ENCODE measurements around the gene EPG5. TPM values are rescaled to one million over a fixed set of nuclear protein-coding genes. Genes with fewer than 3 reads are reported as not detected.

EPG5 gene
- total and polyA plus RNA-seq, 3 experiments from 2014 or later = 4.0 to 18.1 (median 17.7) TPM

DNA sequence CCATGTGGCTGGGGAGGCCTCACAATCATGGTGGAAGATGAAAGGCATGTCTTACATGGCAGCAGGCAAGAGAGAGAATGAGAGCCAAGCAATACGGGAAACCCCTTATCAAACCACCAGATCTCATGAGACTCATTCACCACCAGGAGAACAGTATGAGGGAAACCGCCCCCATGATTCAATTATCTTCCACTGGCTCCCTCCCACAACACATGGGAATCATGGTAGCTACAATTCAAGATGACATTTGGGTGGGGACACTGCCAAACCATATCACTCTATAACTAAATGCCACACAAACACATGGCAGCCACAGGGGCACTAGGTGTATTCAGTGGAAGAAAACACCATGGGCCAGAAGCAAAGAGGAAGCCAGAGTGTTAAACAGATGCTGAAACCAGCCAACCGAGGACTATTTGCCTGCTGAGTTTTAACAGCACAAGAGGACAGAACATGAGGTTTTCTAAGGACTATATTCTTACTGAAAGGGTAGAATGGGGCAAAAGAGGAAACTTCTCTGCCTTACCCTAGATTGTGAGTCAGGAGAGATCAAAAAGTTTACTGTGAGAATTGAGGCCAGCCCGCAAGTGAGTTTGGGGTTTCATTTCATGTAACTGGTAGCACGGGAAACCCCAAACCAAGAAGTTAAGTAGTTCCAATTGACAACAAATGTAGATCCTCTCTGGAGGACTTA, 92.5 kb downstream of the EPG5 start:
- no peak overlapping the region for H3K27ac ChIP-seq (ENCODE audit: low read depth, low read length)
- no peaks in the 10 kb centered on the region for H3K9me3 ChIP-seq (ENCODE audit: low read length)
- no peak overlapping the region for H3K4me3 ChIP-seq (ENCODE audit: low read length)
- CTCF ChIA-PET = no interaction called here
- H3K27me3 Mint-ChIP-seq = no peaks in the 10 kb centered on the region
- peak overlapping the region in 6 of 7 donors; percentile 13 to 78 (median 46) for H3K4me3 Mint-ChIP-seq
- H3K27ac Mint-ChIP-seq = peak overlapping the region; percentile 24 to 87 (median 81)
- peaks cover 21% of the 10 kb centered on the region for H3K4me1 ChIP-seq (ENCODE audit: insufficient read depth, low read length)
- no peaks in the 10 kb centered on the region for H3K27me3 ChIP-seq (ENCODE audit: insufficient read depth, low read length, poor library complexity, severe bottlenecking)
- peaks cover 25 to 34% (median 32%) of the 10 kb centered on the region in 3 donors for H3K4me1 Mint-ChIP-seq
- H3K9me3 Mint-ChIP-seq = peaks cover 0 to 4% (median 0%) of the 10 kb centered on the region in 5 donors
- POLR2A ChIA-PET = no interaction called here
- H3K36me3 Mint-ChIP-seq = peaks cover 24 to 71% (median 32%) of the 10 kb centered on the region in 3 donors
- peak; percentile 20 to 69 (median 39) for DNase-seq
- peaks cover 13% of the 10 kb centered on the region for H3K36me3 ChIP-seq (ENCODE audit: insufficient read depth, low read length)

- no peaks in the 10 kb centered on the region for H3K27me3 Mint-ChIP-seq
- H3K27ac Mint-ChIP-seq = peak overlapping the region in 4 of 8 donors; percentile 4 to 30 (median 13)
- H3K4me3 Mint-ChIP-seq = no peak overlapping the region
- Histone ChIP-seq H3K4me1 (ENCODE audit: insufficient read depth, low read length) (peaks cover 21% of the 10 kb centered on the region), H3K4me3 (ENCODE audit: low read length) (no peak overlapping the region), H3K36me3 (ENCODE audit: insufficient read depth, low read length) (peaks cover 23% of the 10 kb centered on the region), H3K9me3 (ENCODE audit: low read length) (no peaks in the 10 kb centered on the region), H3K27me3 (ENCODE audit: insufficient read depth, low read length, poor library complexity, severe bottlenecking) (no peaks in the 10 kb centered on the region), H3K27ac (ENCODE audit: low read depth, low read length) (no peak overlapping the region)
- peaks cover 24 to 33% (median 29%) of the 10 kb centered on the region in 3 donors for H3K4me1 Mint-ChIP-seq
- DNase-seq = no peak
- peaks cover 0 to 4% (median 0%) of the 10 kb centered on the region in 5 donors for H3K9me3 Mint-ChIP-seq
- POLR2A ChIA-PET = no interaction called here
- peaks cover 28 to 74% (median 42%) of the 10 kb centered on the region in 3 donors for H3K36me3 Mint-ChIP-seq
- CTCF ChIA-PET = interaction anchor here (2.5 kb wide), 1 partner anchor 8 kb away, joined by 16 read pairs; no protein-coding TSS in a partner anchor
These were observed 95.6 kb downstream of the EPG5 start for GRCh38 chr18:45871431-45872084.

DNA sequence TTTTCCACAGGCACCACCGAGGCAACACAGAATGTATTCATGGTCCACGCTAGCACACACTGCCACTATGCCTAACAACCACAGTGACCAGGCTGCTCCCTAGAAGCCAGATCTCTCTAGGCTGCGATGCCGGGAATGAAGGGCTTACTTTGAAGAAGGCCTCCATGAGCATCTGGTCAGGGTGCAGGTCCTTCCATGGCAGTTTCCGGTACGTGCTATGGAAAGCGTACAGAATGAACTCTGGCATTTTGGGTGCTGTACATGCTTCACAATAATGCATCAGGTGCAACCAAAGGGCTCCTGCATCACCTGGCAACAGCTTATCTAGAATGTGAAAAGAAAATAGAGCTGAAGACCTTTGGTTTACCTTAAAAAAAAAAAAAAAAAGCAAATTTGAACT, 96.7 kb downstream of the EPG5 start:
- POLR2A ChIA-PET = interaction anchor here (0.6 kb wide), 1 partner anchor 252 kb away, joined by 5 read pairs; no protein-coding TSS in a partner anchor

DNA sequence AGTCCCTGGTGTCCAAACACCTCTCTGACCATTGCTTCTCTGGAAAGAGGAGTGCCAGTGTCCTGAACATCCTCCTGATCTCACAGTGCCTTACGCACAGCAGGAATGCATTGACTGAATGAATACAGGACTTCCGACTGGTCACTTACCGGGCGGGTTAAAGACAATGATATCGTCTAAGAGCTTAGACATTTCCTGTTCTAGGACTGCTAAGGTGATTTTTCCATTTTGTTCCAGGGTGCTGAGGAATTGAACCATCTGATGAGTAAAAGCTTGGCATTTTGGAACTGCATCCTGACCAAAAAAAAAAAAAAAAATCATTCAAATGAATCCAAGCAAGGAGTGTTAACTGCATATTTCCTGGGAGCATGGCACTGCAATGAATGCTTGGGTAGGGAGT, 101.7 kb downstream of the EPG5 start:
- H3K27me3 Mint-ChIP-seq = no peaks in the 10 kb centered on the region
- DNase-seq = no peak
- no peak overlapping the region for H3K4me3 Mint-ChIP-seq
- H3K4me1 ChIP-seq (ENCODE audit: insufficient read depth, low read length) = no peaks in the 10 kb centered on the region
- H3K9me3 Mint-ChIP-seq = no peaks in the 10 kb centered on the region
- no peaks in the 10 kb centered on the region for H3K4me1 Mint-ChIP-seq
- ChIA-PET POLR2A (interaction anchor here (0.7 kb wide), 1 partner anchor 236 kb away, joined by 4 read pairs; no protein-coding TSS in a partner anchor), CTCF (no interaction called here)
- no peaks in the 10 kb centered on the region for H3K27me3 ChIP-seq (ENCODE audit: insufficient read depth, low read length, poor library complexity, severe bottlenecking)
- H3K9me3 ChIP-seq (ENCODE audit: low read length) = no peaks in the 10 kb centered on the region
- no peak overlapping the region for H3K27ac Mint-ChIP-seq
- no peak overlapping the region for H3K4me3 ChIP-seq (ENCODE audit: low read length)
- peaks cover 53% of the 10 kb centered on the region for H3K36me3 ChIP-seq (ENCODE audit: insufficient read depth, low read length)
- H3K36me3 Mint-ChIP-seq = peaks cover 35 to 86% (median 37%) of the 10 kb centered on the region in 3 donors
- no peak overlapping the region for H3K27ac ChIP-seq (ENCODE audit: low read depth, low read length)

More for the DNA sequence above, 96.7 kb downstream of the EPG5 start:
- Mint-ChIP-seq H3K27ac (peak overlapping the region in 1 of 8 donors; percentile 37), H3K4me3 (no peak overlapping the region), H3K9me3 (peaks cover 0 to 4% (median 0%) of the 10 kb centered on the region in 5 donors), H3K4me1 (peaks cover 23 to 28% (median 27%) of the 10 kb centered on the region in 3 donors), H3K27me3 (no peaks in the 10 kb centered on the region), H3K36me3 (peaks cover 33 to 79% (median 48%) of the 10 kb centered on the region in 3 donors)
- H3K4me1 ChIP-seq (ENCODE audit: insufficient read depth, low read length) = peaks cover 20% of the 10 kb centered on the region
- H3K27ac ChIP-seq (ENCODE audit: low read depth, low read length) = no peak overlapping the region
- H3K9me3 ChIP-seq (ENCODE audit: low read length) = no peaks in the 10 kb centered on the region
- CTCF ChIA-PET = interaction anchor here (1.3 to 2.5 kb wide), 2 partner anchors 9 to 36 kb away, joined by 3 to 16 read pairs; no protein-coding TSS in a partner anchor
- H3K27me3 ChIP-seq (ENCODE audit: insufficient read depth, low read length, poor library complexity, severe bottlenecking) = no peaks in the 10 kb centered on the region
- H3K36me3 ChIP-seq (ENCODE audit: insufficient read depth, low read length) = peaks cover 31% of the 10 kb centered on the region
- no peak overlapping the region for H3K4me3 ChIP-seq (ENCODE audit: low read length)
- DNase-seq = no peak

DNA sequence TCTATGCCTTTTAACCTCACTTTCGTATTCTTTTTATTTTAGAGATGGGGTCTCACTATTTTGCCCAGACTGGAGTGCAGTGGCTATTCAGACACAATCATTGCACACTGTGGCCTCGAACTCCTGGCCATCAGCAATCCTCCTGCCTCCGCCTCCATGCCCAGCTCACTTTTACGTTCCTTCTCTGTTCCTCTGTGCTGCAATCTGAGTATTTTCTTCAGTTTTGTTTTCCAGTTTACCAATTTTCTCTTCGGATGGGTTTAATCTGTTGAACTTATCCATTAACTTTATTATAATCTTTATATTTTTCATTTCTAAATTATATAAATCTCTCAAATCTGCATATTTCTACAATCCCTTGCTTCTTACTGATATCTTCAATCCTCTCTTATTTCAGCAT, 103.0 kb downstream of the EPG5 start:
- no peak overlapping the region for H3K27ac ChIP-seq (ENCODE audit: low read depth, low read length)
- CTCF ChIA-PET = interaction anchor here (0.7 kb wide), 1 partner anchor 10 kb away, joined by 3 read pairs; no protein-coding TSS in a partner anchor
- no peaks in the 10 kb centered on the region for H3K4me1 ChIP-seq (ENCODE audit: insufficient read depth, low read length)
- H3K9me3 ChIP-seq (ENCODE audit: low read length) = no peaks in the 10 kb centered on the region
- no peaks in the 10 kb centered on the region for H3K9me3 Mint-ChIP-seq
- no peaks in the 10 kb centered on the region for H3K4me1 Mint-ChIP-seq
- H3K36me3 ChIP-seq (ENCODE audit: insufficient read depth, low read length) = peaks cover 66% of the 10 kb centered on the region
- H3K27me3 Mint-ChIP-seq = no peaks in the 10 kb centered on the region
- peaks cover 30 to 86% (median 33%) of the 10 kb centered on the region in 3 donors for H3K36me3 Mint-ChIP-seq
- H3K27ac Mint-ChIP-seq = peak overlapping the region in 1 of 8 donors; percentile 30
- POLR2A ChIA-PET = no interaction called here
- H3K4me3 Mint-ChIP-seq = no peak overlapping the region
- H3K4me3 ChIP-seq (ENCODE audit: low read length) = no peak overlapping the region
- DNase-seq = no peak
- H3K27me3 ChIP-seq (ENCODE audit: insufficient read depth, low read length, poor library complexity, severe bottlenecking) = no peaks in the 10 kb centered on the region

DNA sequence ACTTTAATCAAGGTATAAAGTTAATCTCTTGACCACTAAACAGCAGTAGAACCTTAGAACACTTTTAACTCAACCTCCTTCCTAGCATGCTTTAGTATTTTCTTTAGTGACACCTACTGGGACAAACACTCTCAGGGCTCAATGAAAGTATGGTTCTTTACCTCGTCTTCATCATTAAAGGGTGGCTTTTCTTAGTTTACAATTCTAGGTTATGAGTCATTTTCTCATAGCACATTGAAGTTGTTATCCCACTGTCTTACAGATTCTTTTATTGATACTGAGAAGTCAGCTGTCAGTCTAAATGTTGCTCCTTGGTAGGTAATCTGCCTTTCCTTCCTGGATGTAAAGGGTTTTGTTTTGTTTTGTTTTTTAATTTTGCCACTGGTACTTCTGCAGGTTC, 103.7 kb downstream of the EPG5 start:
- no peaks in the 10 kb centered on the region for H3K4me1 Mint-ChIP-seq
- DNase-seq = no peak
- Histone ChIP-seq H3K36me3 (ENCODE audit: insufficient read depth, low read length) (peaks cover 71% of the 10 kb centered on the region), H3K27me3 (ENCODE audit: insufficient read depth, low read length, poor library complexity, severe bottlenecking) (no peaks in the 10 kb centered on the region), H3K9me3 (ENCODE audit: low read length) (no peaks in the 10 kb centered on the region), H3K4me1 (ENCODE audit: insufficient read depth, low read length) (no peaks in the 10 kb centered on the region), H3K27ac (ENCODE audit: low read depth, low read length) (no peak overlapping the region), H3K4me3 (ENCODE audit: low read length) (no peak overlapping the region)
- peaks cover 30 to 92% (median 36%) of the 10 kb centered on the region in 3 donors for H3K36me3 Mint-ChIP-seq
- H3K9me3 Mint-ChIP-seq = no peaks in the 10 kb centered on the region
- H3K4me3 Mint-ChIP-seq = no peak overlapping the region
- H3K27me3 Mint-ChIP-seq = no peaks in the 10 kb centered on the region
- CTCF ChIA-PET = no interaction called here
- POLR2A ChIA-PET = no interaction called here
- H3K27ac Mint-ChIP-seq = peak overlapping the region in 3 of 8 donors; percentile 47 to 54 (median 52)

- no peak overlapping the region for H3K4me3 ChIP-seq (ENCODE audit: low read length)
- H3K27ac ChIP-seq (ENCODE audit: low read depth, low read length) = no peak overlapping the region
- Mint-ChIP-seq H3K4me3 (no peak overlapping the region), H3K9me3 (no peaks in the 10 kb centered on the region), H3K4me1 (no peaks in the 10 kb centered on the region), H3K27ac (peak overlapping the region in 2 of 8 donors; percentile 15 to 24), H3K36me3 (peaks cover 26 to 93% (median 41%) of the 10 kb centered on the region in 3 donors), H3K27me3 (no peaks in the 10 kb centered on the region)
- H3K36me3 ChIP-seq (ENCODE audit: insufficient read depth, low read length) = peaks cover 68% of the 10 kb centered on the region
- no peaks in the 10 kb centered on the region for H3K4me1 ChIP-seq (ENCODE audit: insufficient read depth, low read length)
- ChIA-PET POLR2A (no interaction called here), CTCF (interaction anchor here (1.6 kb wide), 1 partner anchor 18 kb away, joined by 5 read pairs; no protein-coding TSS in a partner anchor)
- H3K27me3 ChIP-seq (ENCODE audit: insufficient read depth, low read length, poor library complexity, severe bottlenecking) = no peaks in the 10 kb centered on the region
- no peaks in the 10 kb centered on the region for H3K9me3 ChIP-seq (ENCODE audit: low read length)
- DNase-seq = no peak
These were observed 105.2 kb downstream of the EPG5 start for GRCh38 chr18:45861926-45862325.

DNA sequence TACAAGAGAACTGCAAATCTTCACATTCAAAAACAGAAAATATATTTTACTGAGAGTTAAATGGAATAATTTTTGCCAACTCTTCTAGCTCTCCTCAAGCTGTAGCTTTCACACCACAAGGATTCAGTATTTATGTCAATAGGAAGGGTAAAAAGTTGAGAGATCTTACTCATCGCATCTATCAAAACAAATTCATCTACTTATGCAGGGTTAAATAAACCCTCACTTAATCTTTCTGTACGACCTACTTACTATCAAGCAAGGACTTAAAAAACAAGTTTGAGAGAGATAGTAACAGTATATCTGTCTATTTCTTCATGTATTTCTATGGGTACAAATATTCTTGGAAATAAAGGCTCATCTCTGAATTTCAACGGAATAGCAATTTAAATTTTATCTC, 106.2 kb downstream of the EPG5 start:
- H3K4me3 Mint-ChIP-seq = no peak overlapping the region
- POLR2A ChIA-PET = no interaction called here
- Histone ChIP-seq H3K4me1 (ENCODE audit: insufficient read depth, low read length) (no peaks in the 10 kb centered on the region), H3K27me3 (ENCODE audit: insufficient read depth, low read length, poor library complexity, severe bottlenecking) (no peaks in the 10 kb centered on the region), H3K36me3 (ENCODE audit: insufficient read depth, low read length) (peaks cover 64% of the 10 kb centered on the region), H3K4me3 (ENCODE audit: low read length) (no peak overlapping the region), H3K9me3 (ENCODE audit: low read length) (no peaks in the 10 kb centered on the region), H3K27ac (ENCODE audit: low read depth, low read length) (no peak overlapping the region)
- peak overlapping the region in 2 of 8 donors; percentile 59 to 69 for H3K27ac Mint-ChIP-seq
- H3K4me1 Mint-ChIP-seq = peaks cover 0 to 4% (median 0%) of the 10 kb centered on the region in 3 donors
- H3K9me3 Mint-ChIP-seq = no peaks in the 10 kb centered on the region
- no peak for DNase-seq
- H3K27me3 Mint-ChIP-seq = no peaks in the 10 kb centered on the region
- H3K36me3 Mint-ChIP-seq = peaks cover 20 to 92% (median 42%) of the 10 kb centered on the region in 3 donors
- CTCF ChIA-PET = no interaction called here

All from CD8-positive, alpha-beta memory T cell (primary cell).